ENCODE data around the gene DUS1L.

GRCh38 chr17:82031885-82032627, 33.5 kb downstream of the DUS1L start:
- TF ChIP-seq CTCF (IDR thresholded peaks at IDR 0.05) (no peak), POLR2AphosphoS5 (IDR thresholded peaks at IDR 0.05) (no peak), EP300 (IDR thresholded peaks at IDR 0.05) (no peak), POLR2A (IDR thresholded peaks at IDR 0.05) (no peak)

All from stomach (tissue), 4 donors.